HG03108 (cell line): ENCODE measurements around the gene USP53.
"Not testable (repeated sequence)": the region's sequence is repeated elsewhere in the genome, so short reads cannot be mapped to it uniquely, and the experiment has no call there.

Experiments used
- ATAC-seq: cut with Tn5 transposase; IDR thresholded peaks from one replicate; pipeline ENCODE4 v1.9.1; 2021; ENCODE audit warnings: moderate library complexity; ENCODE audit not compliant: unreplicated experiment

Gene USP53

DNA sequence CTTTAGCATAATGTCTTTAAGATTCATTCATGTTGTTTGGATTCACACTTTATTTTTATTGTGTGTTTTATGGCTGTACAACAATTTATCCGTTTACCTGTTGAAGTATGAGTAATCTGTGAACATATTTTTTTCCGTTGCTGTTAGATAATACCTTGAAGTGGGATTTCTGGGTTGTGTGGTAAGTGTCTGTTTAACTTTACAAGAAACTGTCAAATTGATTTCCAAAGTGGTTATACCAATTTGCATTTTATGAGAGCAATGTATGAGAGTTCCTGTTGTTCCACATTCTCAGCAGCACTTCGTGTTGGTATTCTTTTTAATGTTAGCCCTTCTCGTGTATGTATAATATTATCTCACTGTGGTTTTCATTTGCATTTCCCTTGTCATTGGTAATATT is 53.6 kb downstream of the USP53 start:
- ATAC-seq = no peak

DNA sequence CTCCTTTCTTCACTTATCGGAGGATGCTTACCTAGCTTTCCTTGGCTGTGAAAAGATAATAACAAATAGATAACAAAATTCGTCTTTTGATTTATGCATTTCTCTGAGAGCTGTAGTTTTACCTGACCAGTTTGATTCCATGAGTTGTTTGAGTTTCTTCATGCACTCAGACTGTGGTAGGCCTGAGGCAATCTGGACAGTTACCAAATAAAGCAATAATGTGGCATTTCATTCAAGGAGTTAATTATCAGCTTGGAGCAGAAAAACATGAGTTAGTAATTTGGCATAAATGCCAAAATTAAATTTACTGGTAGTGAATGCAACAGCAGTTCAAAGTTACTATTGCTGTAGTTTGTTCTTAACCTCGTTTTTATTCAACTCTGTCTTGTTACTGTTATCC is 56.0 kb downstream of the USP53 start:
- ATAC-seq = no peak

DNA sequence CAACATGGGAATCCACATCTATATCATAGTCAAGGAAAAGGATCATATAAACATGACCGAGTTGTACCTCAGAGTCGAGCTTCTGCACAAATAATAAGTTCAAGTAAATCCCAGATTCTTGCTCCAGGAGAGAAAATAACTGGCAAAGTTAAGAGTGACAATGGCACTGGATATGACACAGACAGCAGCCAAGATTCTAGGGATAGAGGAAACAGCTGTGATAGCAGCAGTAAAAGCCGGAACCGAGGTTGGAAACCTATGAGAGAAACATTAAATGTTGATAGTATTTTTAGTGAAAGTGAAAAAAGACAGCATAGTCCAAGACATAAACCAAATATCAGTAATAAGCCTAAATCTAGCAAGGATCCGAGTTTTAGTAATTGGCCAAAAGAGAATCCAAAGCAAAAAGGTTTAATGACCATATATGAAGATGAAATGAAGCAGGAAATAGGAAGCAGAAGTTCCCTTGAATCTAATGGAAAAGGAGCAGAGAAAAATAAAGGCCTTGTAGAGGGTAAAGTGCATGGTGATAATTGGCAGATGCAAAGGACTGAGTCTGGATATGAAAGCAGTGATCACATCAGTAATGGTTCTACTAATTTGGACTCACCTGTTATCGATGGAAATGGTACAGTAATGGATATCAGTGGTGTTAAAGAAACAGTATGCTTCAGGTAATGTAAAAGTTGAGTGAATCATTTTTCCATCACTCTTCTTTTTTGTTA is 59.0 kb downstream of the USP53 start:
- no peak for ATAC-seq

DNA sequence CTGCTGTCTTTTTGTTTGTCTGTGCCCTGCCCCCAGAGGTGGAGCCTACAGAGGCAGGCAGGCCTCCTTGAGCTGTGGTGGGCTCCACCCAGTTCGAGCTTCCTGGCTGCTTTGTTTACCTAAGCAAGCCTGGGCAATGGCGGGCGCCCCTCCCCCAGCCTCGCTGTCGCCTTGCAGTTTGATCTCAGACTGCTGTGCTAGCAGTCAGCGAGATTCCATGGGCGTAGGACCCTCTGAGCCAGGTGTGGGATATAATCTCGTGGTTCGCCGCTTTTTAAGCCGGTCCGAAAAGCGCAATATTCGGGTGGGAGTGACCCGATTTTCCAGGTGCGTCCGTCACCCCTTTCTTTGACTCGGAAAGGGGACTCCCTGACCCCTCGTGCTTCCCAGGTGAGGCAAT is 67.0 kb downstream of the USP53 start:
- not testable (repeated sequence) for ATAC-seq

DNA sequence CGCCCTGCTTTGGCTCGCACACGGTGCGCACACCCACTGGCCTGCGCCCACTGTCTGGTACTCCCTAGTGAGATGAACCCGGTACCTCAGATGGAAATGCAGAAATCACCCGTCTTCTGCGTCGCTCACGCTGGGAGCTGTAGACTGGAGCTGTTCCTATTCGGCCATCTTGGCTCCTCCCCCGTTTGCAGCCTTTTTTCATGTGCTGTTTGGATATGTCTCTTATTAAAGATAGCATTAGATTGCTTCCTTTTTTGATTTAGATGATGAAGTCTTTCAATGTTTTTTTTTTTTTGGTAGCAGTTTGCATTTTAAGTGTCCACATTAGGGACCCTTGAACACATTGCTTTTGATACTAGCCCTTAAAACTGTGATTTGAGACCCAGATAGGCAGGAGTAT is 67.4 kb downstream of the USP53 start:
- not testable (repeated sequence) for ATAC-seq

DNA sequence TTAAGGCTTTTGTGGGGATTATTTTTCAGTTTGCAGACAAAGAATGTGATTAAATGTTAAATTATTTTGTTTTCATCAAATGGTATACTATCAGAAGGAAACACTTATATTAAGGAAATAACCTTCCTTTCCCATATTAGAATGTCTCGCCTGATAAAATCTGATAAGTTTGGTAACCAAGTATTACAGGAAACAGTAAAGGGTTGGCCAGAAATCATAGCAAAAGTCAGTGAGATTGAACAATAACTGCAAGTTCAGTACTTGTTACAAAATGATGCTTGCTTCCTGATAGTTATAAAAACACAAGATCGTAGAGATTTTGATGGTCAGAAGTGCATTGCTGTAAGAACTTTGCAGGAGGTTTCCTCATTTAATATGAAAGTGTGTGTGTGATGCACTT is 68.9 kb downstream of the USP53 start:
- no peak for ATAC-seq

DNA sequence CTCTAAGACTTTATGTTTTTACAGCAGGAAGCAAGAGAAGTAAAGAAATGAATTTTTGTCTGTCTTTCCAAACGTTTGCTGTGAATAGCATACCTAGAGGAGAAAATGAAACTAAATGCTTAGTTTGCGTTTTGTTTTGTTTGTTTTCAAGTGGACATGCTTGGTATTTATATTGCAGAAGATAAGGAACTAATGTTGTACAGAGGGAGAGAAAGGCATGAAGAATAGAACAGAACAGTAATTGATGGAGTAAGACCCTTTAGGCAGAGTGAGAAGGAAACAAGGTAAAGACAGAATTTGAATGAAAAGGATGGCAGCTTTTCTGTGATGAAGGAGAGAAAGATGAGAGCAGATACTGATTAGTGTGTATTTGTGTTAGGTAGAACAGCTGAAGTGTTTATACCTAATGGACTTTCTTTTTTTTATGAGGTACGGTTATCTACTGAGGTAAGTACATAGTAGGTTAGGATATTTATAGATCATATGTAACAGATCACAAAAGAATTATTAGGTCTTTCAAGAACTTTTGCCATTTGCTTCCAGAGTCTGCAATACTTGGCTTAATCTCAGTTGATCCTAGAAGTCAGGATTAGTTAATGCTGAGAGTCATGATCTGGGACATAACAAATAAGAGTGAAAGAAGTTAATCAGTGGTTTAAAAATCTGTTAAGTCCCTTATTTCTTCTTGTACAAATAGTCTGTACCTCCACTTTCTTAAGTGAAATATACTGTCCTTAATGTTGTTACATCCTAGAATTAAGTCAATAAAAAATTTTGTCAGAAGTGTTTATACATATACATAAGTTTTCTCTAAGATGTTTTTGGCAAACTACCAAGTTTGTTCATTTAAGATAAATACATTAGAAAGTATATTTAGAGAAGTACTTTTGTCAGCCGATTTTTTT is 72.6 kb downstream of the USP53 start:
- no peak for ATAC-seq

DNA sequence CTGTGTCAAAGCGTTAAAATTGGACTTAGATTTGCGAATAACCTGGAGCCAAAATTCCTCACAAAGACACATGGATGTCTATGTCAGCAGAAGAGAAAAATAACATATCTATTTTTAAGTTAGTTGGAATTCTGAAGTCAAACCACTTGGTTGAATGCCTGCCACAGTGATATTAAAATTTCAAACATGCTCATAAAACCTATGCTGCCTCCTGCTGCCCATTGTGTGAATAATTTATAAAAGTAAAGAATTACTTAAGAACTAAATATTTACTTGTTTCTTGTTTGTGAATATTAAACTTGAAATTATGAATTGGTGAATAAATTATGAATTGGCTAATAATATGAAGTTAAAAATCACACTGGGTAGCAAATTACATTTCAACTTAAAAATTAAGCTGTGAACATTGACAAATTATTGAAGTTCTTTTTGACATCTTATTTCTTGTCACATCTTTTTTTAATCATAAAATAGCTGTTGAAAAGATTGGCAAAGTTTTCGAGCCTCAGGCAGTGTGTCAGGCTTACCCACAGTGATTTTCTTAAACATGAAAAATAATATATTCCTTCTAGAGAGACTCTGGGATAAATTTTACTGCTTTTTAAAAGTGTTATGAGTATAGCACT is 74.0 kb downstream of the USP53 start:
- ATAC-seq = no peak

DNA sequence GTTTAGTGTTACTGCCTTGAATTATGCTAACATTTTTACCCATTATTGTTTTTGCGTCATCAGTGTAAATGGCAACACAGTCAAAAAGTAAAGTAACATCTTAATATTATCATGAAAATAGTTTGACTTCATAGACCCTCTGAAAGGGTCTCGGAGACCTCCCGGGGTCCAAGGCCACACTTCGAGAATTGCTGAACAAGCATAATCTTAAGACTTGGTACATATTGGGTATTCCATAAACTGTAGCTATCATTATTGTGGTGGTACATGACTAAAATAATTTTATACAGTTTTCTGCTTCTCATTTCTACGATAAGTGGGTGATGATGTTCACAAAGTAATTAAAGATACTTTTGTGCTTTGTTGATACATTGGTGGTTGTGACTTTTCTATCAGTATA is 76.8 kb downstream of the USP53 start:
- no peak for ATAC-seq

DNA sequence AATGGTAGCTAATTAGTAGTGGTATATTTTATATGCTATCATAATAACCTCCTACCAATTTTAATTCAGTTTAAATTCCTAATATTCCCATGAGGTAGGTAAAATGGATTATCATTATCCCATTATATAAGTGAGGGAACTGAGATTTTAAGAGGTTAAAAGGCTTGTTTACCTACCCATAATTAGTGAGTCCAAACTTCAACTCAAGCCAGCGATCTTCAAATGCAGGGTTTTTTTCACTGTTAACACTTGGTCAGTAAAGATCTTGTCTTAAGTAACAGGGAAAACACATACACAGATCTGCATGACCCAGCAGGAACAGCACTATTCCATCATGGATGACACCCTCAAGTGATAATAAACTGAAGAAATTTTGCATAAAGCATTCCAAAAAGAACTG is 78.1 kb downstream of the USP53 start:
- no peak for ATAC-seq

DNA sequence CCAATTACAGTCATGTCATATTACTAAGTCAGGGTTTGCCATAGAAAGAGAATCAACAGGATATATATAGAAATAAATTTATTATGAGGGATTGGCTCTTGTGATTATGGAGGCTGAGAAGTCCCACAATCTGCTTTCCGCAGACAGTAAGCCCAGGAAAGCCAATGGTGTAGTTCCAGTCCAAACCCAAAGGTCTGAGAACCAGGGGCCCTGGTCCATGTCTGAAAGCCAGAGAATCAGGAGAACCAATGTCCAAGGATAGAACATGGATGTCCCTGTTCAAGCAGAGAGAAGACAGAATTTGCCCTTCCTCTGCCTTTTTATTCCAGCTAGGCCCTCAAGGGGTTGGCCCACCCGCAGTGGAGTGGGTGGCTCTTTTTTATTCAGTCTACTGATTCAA is 83.8 kb downstream of the USP53 start:
- no peak for ATAC-seq

DNA sequence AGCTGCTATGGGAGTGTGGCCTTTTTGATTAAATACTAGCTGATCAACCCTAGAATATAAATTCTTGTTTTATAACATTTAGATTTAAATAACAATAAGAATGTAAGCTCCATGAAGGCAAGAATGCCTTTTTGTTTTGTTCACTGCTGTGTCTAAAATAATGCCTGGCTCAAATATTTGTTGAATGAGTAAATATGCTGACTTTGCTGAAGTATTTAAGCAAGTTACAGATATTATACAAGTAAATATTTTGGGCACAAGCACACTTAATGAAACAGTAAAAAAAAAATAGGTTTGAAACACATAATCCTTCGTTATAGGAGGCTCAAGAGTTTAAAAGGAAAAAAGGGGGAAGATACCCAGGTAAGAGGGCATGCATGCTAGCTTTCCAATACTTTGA is 85.3 kb downstream of the USP53 start:
- no peak for ATAC-seq

DNA sequence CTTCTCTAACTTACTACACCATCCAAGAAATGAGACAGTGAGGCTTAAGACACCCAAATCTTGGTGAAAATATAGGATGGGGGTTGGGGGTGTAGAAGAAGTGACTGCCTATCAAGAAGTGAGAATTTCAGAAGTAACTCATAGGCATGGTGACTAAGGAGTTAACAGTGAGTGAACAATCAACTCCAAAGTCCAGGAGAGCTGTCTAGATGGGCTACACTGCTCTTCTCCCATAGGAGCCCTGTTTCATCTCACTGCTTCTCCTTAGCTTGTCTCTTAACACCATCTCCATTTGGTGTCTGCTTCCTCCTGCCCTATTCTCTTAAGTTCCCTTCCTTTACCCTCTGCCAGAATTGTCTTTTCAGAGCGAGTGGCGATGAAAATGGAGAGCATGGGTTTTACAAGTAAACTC is 86.8 kb downstream of the USP53 start:
- ATAC-seq = no peak

DNA sequence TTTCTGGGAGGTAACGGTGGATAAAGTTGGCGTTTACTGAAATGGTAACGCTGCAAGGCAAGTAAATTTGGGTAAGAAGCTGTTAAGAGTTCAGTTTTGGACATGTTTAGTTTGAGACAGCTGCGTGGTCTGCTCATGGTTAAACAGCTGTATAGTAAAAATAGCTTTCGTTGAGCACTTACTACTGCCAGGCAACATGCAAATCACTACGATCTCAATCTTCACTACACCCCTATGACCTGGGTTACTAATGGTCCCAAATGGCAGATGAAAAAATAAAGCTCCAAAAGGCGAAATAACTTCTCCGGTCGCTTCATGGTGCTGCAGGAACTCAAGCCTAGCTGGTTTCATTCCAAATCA is 87.2 kb downstream of the USP53 start:
- ATAC-seq = peak; percentile 40

DNA sequence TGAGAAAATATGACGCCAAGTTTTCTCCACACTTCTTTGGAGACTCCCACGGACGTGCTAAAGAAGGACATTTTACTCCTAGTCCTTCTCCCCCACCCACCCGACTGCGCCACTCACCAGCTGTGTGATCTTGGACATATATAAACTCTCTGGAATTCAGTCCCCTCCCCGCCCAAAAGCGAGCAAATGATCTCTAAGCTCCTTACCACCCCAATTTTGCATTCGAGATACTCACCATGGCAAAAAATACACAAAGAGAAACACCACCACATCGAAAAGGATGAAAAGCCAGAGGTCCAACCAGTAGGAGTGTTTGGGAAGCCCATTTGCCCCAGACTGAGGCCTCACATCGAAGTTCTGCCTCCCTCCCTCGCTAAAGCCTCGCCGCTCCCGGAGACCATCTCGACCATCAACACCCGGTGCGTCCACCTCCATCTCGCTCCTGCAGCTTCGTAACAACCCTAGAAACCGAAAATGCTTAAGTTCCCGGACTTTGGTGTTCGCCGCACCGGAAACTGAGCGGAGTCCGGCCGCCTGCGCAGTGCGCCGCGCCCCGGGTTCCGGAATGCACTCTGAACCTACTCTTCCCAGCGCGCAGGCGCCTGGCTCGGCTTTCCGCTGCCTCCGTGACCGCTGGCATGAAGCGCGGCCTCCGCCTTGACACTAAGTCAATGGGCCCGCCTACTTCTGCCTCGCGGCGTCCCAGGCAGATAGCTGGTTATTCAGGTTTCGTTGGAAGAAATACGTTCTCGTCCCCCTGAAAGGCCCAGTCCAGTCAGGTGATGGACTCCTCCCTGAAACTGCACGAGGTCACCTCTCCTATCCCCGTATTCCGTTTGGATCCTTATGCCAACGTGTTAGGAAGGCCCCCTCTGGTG is 87.8 kb downstream of the USP53 start:
- peak; percentile 97 for ATAC-seq

DNA sequence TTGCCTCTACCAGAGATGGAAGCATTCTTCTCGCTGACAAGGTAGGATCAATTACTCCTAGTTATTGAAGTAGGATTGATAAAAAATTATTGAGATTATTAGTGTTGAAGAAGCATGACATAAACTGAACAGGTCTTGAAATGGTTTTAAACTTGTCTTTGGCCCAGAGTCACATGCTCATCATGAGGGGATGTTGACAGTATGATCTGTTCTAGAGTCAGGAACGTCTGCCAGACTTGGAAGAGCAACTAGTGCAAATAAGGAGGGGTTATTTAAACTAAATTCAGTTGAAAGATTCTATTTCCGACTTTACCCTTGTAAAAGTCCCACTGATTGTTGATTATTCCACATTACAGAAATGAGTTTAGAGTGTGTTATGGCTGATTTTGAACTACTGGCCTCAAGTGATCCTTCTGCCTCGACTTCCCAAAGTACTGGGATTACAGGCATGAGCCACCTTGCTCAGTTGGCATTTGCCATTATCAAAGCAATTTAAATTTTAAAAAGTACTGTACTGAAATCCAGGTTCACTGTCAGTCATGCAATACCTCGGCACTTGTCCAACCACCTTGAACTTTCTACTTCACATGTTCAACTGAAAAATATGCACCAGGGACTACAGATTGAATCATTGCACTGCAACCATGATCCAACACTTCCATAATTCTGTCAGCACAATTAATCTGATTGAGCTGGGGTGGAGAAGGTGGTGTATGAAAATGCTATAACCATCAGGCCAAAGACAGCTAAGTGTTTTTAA is 89.7 kb downstream of the USP53 start:
- ATAC-seq = no peak

DNA sequence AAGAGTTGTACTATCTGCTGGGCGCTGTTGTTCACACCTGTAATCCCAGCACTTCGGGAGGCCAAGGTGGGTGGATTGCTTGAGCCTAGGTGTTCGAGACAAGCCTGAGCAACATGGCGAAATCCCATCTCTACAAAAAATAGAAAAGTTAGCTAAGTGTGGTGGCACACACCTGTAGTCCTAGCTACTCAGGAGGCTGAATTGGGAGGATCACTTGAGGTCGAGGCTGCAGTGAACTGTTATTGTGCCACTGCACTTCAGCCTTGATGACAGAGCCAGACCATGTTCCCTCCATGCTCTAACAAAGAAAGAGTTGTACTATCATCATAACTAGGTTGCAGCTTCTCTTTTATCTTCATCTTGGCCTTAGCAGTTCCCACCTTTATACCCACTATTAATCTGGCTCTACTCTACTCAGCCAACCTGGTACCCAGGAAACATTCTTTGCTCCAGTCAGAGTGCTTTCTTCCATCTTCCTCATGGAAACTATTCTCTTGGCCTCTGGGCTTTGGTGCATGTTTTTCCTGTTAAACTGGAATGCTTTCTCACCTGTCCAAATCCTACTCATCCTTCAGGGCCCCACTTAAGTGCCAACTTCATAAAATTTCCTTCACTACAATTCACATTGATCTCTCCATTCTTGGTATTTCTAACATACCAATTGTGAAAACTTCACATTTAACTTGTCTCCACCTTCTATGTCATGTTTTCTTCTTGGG is 91.2 kb downstream of the USP53 start:
- ATAC-seq = no peak

DNA sequence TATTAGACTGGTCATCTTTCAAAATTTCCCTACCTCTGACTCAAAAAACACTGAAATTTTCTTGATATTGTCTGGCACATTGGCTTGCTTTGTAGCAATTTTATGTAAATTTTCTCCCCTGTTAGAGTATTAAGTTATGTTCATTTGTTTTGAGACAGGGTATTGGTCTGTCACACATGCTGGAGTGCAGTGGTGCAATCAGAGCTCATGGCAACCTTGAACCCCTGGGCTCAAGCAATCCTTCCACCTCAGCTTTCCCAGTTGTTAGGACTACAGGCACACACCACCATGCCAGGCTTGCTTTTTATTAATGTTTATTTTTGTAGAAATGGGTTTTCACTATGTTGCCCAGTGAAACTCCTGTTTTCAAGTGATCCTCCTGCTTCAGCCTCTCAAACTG is 91.9 kb downstream of the USP53 start:
- ATAC-seq = no peak

DNA sequence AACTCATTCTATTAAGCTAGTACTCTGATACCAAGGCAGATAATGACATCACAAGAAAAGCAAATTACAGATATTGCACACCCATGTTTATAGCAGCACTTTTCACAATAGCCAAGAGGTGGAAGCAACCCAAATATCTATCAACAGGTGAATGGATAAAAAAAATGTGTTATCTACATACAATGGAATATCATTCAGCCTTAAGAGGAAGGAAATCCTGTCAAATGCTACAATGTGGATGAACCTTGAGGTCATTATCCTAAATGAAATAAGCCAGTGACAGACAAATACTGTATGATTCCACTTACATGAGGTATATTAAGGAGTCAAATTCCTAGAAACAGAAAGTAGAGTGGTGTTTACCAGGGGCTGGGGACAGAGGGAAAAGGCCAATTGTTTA is 95.1 kb downstream of the USP53 start:
- no peak for ATAC-seq

DNA sequence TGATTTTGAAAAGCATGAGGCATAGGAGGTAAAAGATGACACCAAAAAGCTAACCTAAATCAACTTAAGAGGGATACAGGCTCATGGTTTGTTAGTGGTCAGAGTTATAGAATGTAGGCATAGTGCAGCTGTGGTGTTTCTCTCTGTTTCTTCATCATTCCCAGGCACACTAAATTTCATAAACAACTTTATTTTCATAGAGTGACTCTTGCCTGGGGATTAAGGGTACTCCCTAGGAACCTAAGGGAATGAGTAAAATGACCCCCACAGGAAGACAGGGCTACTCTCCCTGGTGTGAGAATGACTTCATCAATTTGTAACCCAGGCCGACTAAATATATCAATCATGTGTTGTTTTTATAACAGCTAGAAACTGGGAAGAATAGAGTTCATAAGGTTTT is 98.3 kb downstream of the USP53 start:
- no peak for ATAC-seq
